Ovary (tissue), 3 donors: ENCODE measurements around the gene PRR15L.

Source experiments
- EP300 ChIP-seq: sonication (generic); formaldehyde crosslinking; IDR thresholded peaks from one replicate; pipeline ENCODE4 v1.6.1; 2017; ENCODE audit warnings: antibody characterized with exemption
- TF ChIP-seq, protein P1 (sequence below), 3 donors: fragments of 450-650 bp in 2 of 3; fragments of 200-600 bp in 1 of 3; IDR thresholded peaks; one replicate each; pipeline versions ENCODE4 v1.5.1 to v1.8.0; 2016 to 2022; ENCODE audit warnings: antibody characterized with exemption in 3 of 3, mild to moderate bottlenecking in 1 of 3
- donor health status: DM: no; HTN: no; CAD: no.

DNA sequence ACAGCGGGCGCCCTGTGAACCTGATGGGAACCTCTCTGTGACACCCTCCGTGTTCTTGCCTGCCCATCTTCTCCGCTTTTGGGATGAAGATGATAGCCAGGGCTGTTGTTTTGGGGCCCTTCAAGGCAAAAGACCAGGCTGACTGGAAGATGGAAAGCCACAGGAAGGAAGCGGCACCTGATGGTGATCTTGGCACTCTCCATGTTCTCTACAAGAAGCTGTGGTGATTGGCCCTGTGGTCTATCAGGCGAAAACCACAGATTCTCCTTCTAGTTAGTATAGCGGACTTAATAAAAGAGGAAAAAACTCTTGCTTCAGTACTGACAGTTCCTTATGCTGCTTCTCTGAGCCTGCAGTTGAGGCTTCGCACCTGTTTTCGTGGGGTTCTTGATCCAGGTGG, 23.8 kb upstream of the PRR15L start:
- TF ChIP-seq, protein P1, sequence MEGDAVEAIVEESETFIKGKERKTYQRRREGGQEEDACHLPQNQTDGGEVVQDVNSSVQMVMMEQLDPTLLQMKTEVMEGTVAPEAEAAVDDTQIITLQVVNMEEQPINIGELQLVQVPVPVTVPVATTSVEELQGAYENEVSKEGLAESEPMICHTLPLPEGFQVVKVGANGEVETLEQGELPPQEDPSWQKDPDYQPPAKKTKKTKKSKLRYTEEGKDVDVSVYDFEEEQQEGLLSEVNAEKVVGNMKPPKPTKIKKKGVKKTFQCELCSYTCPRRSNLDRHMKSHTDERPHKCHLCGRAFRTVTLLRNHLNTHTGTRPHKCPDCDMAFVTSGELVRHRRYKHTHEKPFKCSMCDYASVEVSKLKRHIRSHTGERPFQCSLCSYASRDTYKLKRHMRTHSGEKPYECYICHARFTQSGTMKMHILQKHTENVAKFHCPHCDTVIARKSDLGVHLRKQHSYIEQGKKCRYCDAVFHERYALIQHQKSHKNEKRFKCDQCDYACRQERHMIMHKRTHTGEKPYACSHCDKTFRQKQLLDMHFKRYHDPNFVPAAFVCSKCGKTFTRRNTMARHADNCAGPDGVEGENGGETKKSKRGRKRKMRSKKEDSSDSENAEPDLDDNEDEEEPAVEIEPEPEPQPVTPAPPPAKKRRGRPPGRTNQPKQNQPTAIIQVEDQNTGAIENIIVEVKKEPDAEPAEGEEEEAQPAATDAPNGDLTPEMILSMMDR (IDR thresholded peaks at IDR 0.05), result no peak
- no peak for TF ChIP-seq EP300
